NT2/D1 (cell line): ENCODE measurements around the gene SETDB1.

ENCODE experiments used
- DNase-seq: peaks from one replicate; pipeline ENCODE4 v3.0.0-alpha.2; 2011; ENCODE audit warnings: low read depth, low spot score
- H3K27me3 ChIP-seq: 2 replicates; pipeline ENCODE4 v1.6.0; 2011; ENCODE audit warnings: mild to moderate bottlenecking; ENCODE audit not compliant: insufficient read length, insufficient read depth
- H3K36me3 ChIP-seq: 2 replicates; pipeline ENCODE4 v1.6.1; 2011; ENCODE audit warnings: mild to moderate bottlenecking, low read length, mixed read lengths; ENCODE audit not compliant: insufficient read depth, insufficient read length
- H3K4me1 ChIP-seq: 2 replicates; pipeline ENCODE4 v1.5.1; 2011; ENCODE audit not compliant: insufficient read depth, insufficient read length
- H3K4me3 ChIP-seq: 2 replicates; pipeline ENCODE4 v1.5.1; 2011; ENCODE audit warnings: low read depth; ENCODE audit not compliant: insufficient read length
- H3K9ac ChIP-seq: 2 replicates; pipeline ENCODE4 v1.6.0; 2011; ENCODE audit warnings: low read depth; ENCODE audit not compliant: insufficient read length
- H3K9me3 ChIP-seq: 2 replicates; pipeline ENCODE4 v1.5.1; 2011; ENCODE audit warnings: mild to moderate bottlenecking, low read length; ENCODE audit not compliant: insufficient read depth
- SUZ12 ChIP-seq: IDR thresholded peaks from 2 replicates; pipeline ENCODE4 v1.6.1; 2011; ENCODE audit not compliant: insufficient read length, insufficient read depth; ENCODE audit errors: extremely low read depth
- YY1 ChIP-seq: IDR thresholded peaks from 2 replicates; pipeline ENCODE4 v1.6.1; 2011; ENCODE audit not compliant: insufficient read length, insufficient read depth
- ZNF274 ChIP-seq: IDR thresholded peaks from 2 replicates; pipeline ENCODE4 v1.6.1; 2011; ENCODE audit warnings: mild to moderate bottlenecking, low read depth, low read length

Gene SETDB1

DNA sequence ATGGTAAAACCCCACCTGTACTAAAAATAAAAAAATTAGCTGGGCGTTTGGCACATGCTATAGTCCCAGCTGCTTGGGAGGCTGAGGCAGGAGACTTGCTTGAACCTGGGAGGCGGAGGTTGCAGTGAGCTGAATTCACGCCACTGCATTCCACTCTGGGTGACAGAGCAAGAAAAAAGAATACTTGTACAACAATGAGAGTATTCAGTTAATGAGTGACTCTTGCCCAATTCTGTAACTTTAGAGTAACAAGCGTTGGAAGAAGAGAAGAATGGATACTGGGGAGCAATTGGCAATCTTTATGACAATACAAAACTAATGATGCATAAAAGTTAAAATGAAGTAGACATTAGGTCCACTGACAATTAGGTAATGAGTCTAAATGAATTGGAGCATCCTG, 66.5 kb downstream of the SETDB1 start:
- Histone ChIP-seq H3K4me1 (peaks cover 7% of the 10 kb centered on the region), H3K9me3 (no peaks in the 10 kb centered on the region), H3K9ac (no peak overlapping the region), H3K4me3 (no peak overlapping the region), H3K27me3 (no peaks in the 10 kb centered on the region), H3K36me3 (no peaks in the 10 kb centered on the region)
- no peak for DNase-seq
- TF ChIP-seq ZNF274: no peak
- TF ChIP-seq YY1: no peak
- TF ChIP-seq SUZ12: no peak

- H3K4me3 ChIP-seq: no peak overlapping the region
- no peak for DNase-seq
- H3K27me3 ChIP-seq: no peaks in the 10 kb centered on the region
- H3K9me3 ChIP-seq: no peaks in the 10 kb centered on the region
- no peak overlapping the region for H3K9ac ChIP-seq
- H3K36me3 ChIP-seq: no peaks in the 10 kb centered on the region
- no peak for TF ChIP-seq YY1
- peaks cover 7% of the 10 kb centered on the region for H3K4me1 ChIP-seq
Observed at GRCh38 chr1:150994248-150994647, 68.1 kb downstream of the SETDB1 start.

DNA sequence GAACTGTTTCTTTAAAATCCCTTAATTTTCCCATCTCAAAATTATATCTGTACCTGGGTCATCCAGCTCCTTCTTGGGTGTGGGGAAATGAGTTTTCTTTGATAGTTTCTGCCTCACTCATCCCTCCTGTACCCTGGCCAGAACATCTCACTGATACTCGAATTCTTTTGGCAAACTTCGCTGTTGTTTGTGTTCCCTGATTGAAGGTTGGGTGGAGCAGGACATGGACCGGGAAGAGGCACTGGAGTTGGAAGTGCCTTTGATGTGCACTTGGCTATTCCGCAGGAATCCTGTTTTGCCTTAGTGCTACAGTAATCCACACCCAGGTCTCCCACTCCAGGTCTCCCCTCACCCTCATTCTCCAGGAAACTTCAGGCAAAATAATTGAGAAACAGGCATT, 69.3 kb downstream of the SETDB1 start:
- Histone ChIP-seq H3K9me3 (no peaks in the 10 kb centered on the region), H3K4me3 (no peak overlapping the region), H3K36me3 (no peaks in the 10 kb centered on the region), H3K9ac (no peak overlapping the region), H3K27me3 (no peaks in the 10 kb centered on the region), H3K4me1 (peaks cover 7% of the 10 kb centered on the region)
- no peak for DNase-seq
- TF ChIP-seq SUZ12: no peak
- no peak for TF ChIP-seq YY1
- no peak for TF ChIP-seq ZNF274

DNA sequence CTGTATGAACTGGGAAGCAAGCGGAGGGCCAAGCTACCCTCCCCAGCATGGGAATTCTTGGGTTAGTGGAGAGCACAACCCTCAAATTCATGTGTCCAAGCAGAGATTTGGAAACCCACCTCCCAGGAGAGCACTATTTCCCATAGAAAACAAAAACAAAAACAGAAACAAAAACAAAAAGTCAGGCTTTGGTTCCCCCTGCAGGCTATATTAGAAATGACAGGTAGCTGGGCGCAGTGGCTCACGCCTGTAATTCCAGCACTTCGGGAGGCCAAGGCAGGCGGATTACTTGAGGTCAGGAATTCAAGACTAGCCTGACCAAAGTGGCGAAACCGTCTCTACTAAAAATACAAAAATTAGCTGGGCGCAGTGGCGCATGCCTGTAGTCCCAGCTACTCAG, 69.7 kb downstream of the SETDB1 start:
- no peak for TF ChIP-seq SUZ12
- TF ChIP-seq ZNF274: no peak
- no peak for TF ChIP-seq YY1
- Histone ChIP-seq H3K36me3 (no peaks in the 10 kb centered on the region), H3K4me1 (peaks cover 7% of the 10 kb centered on the region), H3K4me3 (no peak overlapping the region), H3K27me3 (no peaks in the 10 kb centered on the region), H3K9me3 (no peaks in the 10 kb centered on the region), H3K9ac (no peak overlapping the region)
- no peak for DNase-seq

GRCh38 chr1:150997126-150997872, 71.1 kb downstream of the SETDB1 start:
- Histone ChIP-seq H3K36me3 (no peaks in the 10 kb centered on the region), H3K4me1 (peaks cover 7% of the 10 kb centered on the region), H3K9ac (no peak overlapping the region), H3K4me3 (no peak overlapping the region), H3K9me3 (no peaks in the 10 kb centered on the region), H3K27me3 (no peaks in the 10 kb centered on the region)
- no peak for DNase-seq
- TF ChIP-seq SUZ12: no peak
- TF ChIP-seq YY1: no peak
- no peak for TF ChIP-seq ZNF274

GRCh38 chr1:150997949-150998348, 71.8 kb downstream of the SETDB1 start:
- no peak overlapping the region for H3K4me3 ChIP-seq
- no peak for DNase-seq
- H3K9me3 ChIP-seq: no peaks in the 10 kb centered on the region
- no peak overlapping the region for H3K9ac ChIP-seq
- no peaks in the 10 kb centered on the region for H3K27me3 ChIP-seq
- H3K36me3 ChIP-seq: no peaks in the 10 kb centered on the region
- TF ChIP-seq YY1 (no peak), SUZ12 (no peak), ZNF274 (no peak)
- H3K4me1 ChIP-seq: peaks cover 7% of the 10 kb centered on the region

- Histone ChIP-seq H3K4me1 (peaks cover 7% of the 10 kb centered on the region), H3K36me3 (no peaks in the 10 kb centered on the region), H3K4me3 (no peak overlapping the region), H3K9me3 (no peaks in the 10 kb centered on the region), H3K9ac (no peak overlapping the region), H3K27me3 (no peaks in the 10 kb centered on the region)
- no peak for DNase-seq
- TF ChIP-seq YY1 (no peak), SUZ12 (no peak), ZNF274 (no peak)
Observed at GRCh38 chr1:150999051-150999674, 73.0 kb downstream of the SETDB1 start.
